ENCODE results near the gene YY1. TPM values are rescaled to one million over a fixed set of nuclear protein-coding genes. Genes with fewer than 3 reads are reported as not detected.

Gene YY1
- total and polyA plus RNA-seq, 2 of the 4 experiments (the other 2 are of a cell fraction) = 21.7 to 29.9 TPM

GRCh38 chr14:100203146-100203545 is 35.8 kb upstream of the YY1 start:
- no peak overlapping the region for H3K4ac ChIP-seq (ENCODE audit: low read depth, low read length)
- H3K27me3 ChIP-seq (ENCODE audit: control insufficient read depth, insufficient read depth, low read length) = no peaks in the 10 kb centered on the region
- no peak overlapping the region for H2BK120ac ChIP-seq (ENCODE audit: low read depth, low read length)
- DNase-seq = no peak
- H3K4me1 ChIP-seq (ENCODE audit: control insufficient read depth, insufficient read depth, low read length) = peaks cover 4% of the 10 kb centered on the region
- H3K79me1 ChIP-seq (ENCODE audit: low read depth in 1 of 2, low read length in 2 of 2) = no peaks in the 10 kb centered on the region
- H3K4me2 ChIP-seq (ENCODE audit: low read depth, low read length) = no peak overlapping the region
- H4K5ac ChIP-seq (ENCODE audit: low read depth, low read length) = no peak overlapping the region
- no peak overlapping the region for H4K91ac ChIP-seq (ENCODE audit: insufficient read depth, low read depth, low read length)
- H3K23ac ChIP-seq (ENCODE audit: low read depth, low read length) = no peak overlapping the region
- no peak overlapping the region for H2AK5ac ChIP-seq (ENCODE audit: low read depth, low read length)
- dilution Hi-C loops (cut with HindIII; ENCODE audit: low sequenced_read_pairs, unreplicated experiment) = no loop called here
- ATAC-seq (ENCODE audit: low read depth) = no peak
- H3K14ac ChIP-seq (replicated peaks; ENCODE audit: low read depth, low read length) = no peak overlapping the region
- no peaks in the 10 kb centered on the region for H3K9me1 ChIP-seq (ENCODE audit: insufficient read depth, low read length)
- no peaks in the 10 kb centered on the region for H4K20me1 ChIP-seq (ENCODE audit: insufficient read depth, low read length)
- 100% methylated on average over 1 of the region's 4 CpGs; no CpG with 5 or more reads in 1 of the 2 experiments for WGBS, 2 experiments (ENCODE audit: extremely low coverage in 2 of 2, insufficient read length in 1 of 2)
- ChIA-PET POLR2A (ENCODE audit: unreplicated experiment) (no interaction called here), CTCF (interaction anchor here (0.7 kb wide), 1 partner anchor 10 kb away, joined by 3 read pairs; no protein-coding TSS in a partner anchor)
- no TSS peak for BruUV-seq (replicated peaks)
- TF ChIP-seq CEBPB (IDR thresholded peaks at IDR 0.05; ENCODE audit: low read depth, low read length) = no peak
- no peak for TF ChIP-seq CHD1 (IDR thresholded peaks at IDR 0.05; ENCODE audit: low read depth, low read length)
- no peak for TF ChIP-seq ELK1 (IDR thresholded peaks at IDR 0.05; ENCODE audit: borderline replicate concordance, low read depth, low read length)
- TF ChIP-seq MXI1 (IDR thresholded peaks at IDR 0.05; ENCODE audit: borderline replicate concordance, low read depth, low read length) = no peak
- no peak for TF ChIP-seq RCOR1 (IDR thresholded peaks at IDR 0.05; ENCODE audit: insufficient replicate concordance, low read length)
- TF ChIP-seq SMC3 (IDR thresholded peaks at IDR 0.05; ENCODE audit: low read depth, low read length) = no peak
- TF ChIP-seq BHLHE40 (IDR thresholded peaks at IDR 0.05; ENCODE audit: low read depth, low read length) = no peak
- TF ChIP-seq MAFK (IDR thresholded peaks at IDR 0.05; ENCODE audit: low read depth, low read length) = no peak
- no peak for TF ChIP-seq RAD21 (IDR thresholded peaks at IDR 0.05; ENCODE audit: low read length)
- no peak for TF ChIP-seq MAZ (IDR thresholded peaks at IDR 0.05; ENCODE audit: borderline replicate concordance, low read depth, low read length)
- no peak for TF ChIP-seq USF2 (IDR thresholded peaks at IDR 0.05; ENCODE audit: low read depth, low read length)
- no peak for TF ChIP-seq CTCF (conservative IDR thresholded peaks at IDR 0.05; ENCODE audit: low read depth, low read length)
- H2BK5ac ChIP-seq (ENCODE audit: low read depth, low read length, poor library complexity, severe bottlenecking) = no peak overlapping the region
- no peak overlapping the region for H2AFZ ChIP-seq (replicated peaks; ENCODE audit: low read length, poor library complexity)
- no peaks in the 10 kb centered on the region for H3K36me3 ChIP-seq (ENCODE audit: control insufficient read depth, insufficient read depth, low read length)
- no peak overlapping the region for H3K9ac ChIP-seq (ENCODE audit: low read depth, low read length)
- H3K9me3 ChIP-seq (ENCODE audit: control insufficient read depth, insufficient read depth, low read length) = no peaks in the 10 kb centered on the region
- intact Hi-C loops (cut with micrococcal nuclease) = no loop called here
- H4K8ac ChIP-seq (ENCODE audit: low read depth in 2 of 2, low read length in 2 of 2) = no peak overlapping the region
- H3K27ac ChIP-seq (ENCODE audit: insufficient read depth, low read length) = no peak overlapping the region
- H2BK20ac ChIP-seq (ENCODE audit: low read depth, low read length) = no peak overlapping the region
- H2BK15ac ChIP-seq (ENCODE audit: low read depth, low read length) = no peak overlapping the region
- H3K4me3 ChIP-seq (ENCODE audit: insufficient read depth, low read depth, low read length) = no peak overlapping the region
- H3K18ac ChIP-seq (ENCODE audit: low read depth, low read length) = no peak overlapping the region
- in situ Hi-C loops (cut with MboI; ENCODE audit: low sequenced_read_pairs) = no loop called here
- no peak overlapping the region for H2AK9ac ChIP-seq (replicated peaks; ENCODE audit: low read depth, low read length, poor library complexity)
- no peak overlapping the region; the same call in 1 of the 2 replicates for H3K56ac ChIP-seq (ENCODE audit: extremely low read depth, insufficient read depth, low read length)
